Left forelimb (tissue), 1 donor: ENCODE results near the gene INF2.
"Not testable (repeated sequence)": the region's sequence is repeated elsewhere in the genome, so short reads cannot be mapped to it uniquely, and the experiment has no call there.

Experiments
- DNase-seq: peaks from one replicate; pipeline ENCODE4 v3.0.0-alpha.2; 2018; ENCODE audit warnings: low spot score

The INF2 gene

GRCh38 chr14:104734991-104735779, 45.8 kb downstream of the INF2 start:
- DNase-seq: no peak

DNA sequence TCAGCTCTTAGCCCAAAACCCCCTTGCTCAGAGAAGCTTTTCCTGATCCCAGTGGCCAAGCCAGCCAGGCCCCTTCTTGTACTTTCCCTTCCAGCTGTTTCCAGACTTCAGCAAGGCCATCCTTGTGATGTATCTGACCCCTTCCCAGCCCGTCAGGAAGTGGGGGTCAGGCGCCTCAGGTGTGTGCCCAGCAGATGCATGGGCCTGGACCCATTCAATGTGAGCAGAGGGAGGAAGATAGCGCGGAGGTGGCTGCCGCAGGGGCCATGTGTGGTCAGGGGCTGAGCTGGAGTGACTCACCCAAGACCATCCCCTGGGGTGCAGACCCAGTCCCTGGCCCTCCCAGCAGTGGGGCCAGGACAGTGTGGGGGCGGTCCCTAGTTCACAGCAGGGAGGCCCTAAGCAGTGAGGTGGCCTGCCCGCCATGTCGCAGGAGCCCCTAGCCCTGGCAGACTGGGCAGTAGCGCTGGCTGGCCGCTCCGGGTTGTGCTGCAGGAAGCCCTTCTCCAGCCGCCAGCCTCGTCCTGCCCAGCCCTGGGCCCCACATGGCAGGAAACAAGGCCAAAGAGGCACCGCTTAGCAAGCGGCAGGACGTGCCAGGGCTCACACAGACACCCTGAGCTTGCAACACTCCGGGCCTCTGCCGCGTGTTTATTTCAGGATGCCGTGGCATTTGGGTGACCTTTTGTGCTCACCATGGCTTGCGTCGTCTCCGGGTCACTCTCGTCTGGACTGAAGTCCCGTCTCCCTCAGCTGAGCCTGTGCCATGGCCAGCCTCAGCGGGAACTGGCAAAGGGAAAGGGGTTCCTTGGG, 46.6 kb downstream of the INF2 start:
- DNase-seq: no peak

DNA sequence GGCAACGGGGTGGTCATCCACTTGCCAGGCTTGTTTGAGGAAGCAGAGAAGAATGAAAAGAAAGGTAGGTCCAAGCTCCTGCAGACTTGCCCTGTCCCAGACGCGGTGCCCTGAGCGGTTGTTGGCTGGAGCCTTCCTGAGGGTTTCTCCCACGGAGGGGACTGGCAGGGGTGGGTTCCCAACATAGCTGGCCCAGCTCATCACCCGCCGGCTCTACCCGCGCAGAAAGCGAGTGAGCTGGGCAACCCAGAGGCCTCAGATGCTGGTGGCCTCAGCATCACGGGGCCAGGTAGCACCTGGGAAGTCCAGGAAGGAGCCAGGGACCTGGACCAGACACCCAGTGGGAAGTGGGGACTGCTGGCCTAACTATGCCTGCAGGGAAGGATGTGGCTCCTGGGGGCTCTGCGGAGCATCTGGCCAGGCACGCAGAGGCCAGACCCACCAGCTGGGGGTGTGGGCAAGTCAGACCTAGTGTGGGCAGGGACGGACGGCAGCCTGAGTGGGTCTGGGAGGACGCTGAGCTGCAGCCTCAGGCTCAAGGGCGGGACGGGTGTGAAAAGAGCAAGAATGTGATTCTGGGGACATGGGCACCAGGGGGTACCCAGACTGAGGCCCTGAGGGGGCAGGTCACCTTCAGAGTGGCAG, 49.1 kb downstream of the INF2 start:
- DNase-seq: no peak

- no peak for DNase-seq
Measured at GRCh38 chr14:104739026-104739425, 49.6 kb downstream of the INF2 start.

DNA sequence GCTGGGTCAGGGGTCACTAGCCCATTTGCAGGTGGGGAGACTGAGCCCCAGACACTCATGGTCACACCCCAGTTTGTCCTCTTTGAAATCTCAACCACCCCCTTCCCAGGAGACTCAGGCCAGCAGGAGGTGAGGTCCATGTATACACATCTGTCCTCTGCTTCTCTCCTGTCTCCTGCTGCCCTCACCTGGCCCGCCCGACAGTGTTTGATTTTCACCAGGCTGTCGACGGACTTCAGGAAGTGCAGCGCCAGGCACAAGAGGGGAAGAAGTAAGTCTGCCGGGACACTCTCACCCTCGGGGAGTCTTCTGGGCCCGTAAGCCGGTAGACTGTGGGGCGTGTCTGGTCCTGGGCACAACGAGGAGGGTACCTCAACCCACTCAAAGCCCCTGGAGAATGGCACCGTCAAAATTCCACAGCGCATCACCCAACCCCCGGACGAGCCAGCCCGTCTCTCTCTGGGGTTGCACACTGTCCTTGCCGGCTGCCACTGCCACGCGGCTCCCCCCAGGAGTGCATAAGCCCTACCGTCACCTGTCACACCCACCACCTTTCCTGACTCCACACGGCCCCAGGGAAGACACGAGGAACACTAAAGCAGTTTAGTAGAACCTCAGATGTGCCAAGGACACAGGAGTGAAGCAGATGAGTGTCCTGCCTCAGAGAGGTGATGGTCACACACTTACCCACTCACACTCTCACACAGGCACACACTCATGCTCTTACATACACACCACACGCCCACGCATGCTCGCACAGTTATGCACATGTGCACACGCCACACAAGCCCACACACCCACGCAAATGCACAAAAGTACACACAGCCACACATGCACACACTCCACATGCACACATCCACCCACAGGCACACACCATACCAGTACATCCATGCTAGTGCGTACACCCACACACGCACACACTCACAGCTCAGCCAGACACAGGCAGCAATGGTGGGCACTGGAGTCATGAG, 50.4 kb downstream of the INF2 start:
- DNase-seq: no peak

DNA sequence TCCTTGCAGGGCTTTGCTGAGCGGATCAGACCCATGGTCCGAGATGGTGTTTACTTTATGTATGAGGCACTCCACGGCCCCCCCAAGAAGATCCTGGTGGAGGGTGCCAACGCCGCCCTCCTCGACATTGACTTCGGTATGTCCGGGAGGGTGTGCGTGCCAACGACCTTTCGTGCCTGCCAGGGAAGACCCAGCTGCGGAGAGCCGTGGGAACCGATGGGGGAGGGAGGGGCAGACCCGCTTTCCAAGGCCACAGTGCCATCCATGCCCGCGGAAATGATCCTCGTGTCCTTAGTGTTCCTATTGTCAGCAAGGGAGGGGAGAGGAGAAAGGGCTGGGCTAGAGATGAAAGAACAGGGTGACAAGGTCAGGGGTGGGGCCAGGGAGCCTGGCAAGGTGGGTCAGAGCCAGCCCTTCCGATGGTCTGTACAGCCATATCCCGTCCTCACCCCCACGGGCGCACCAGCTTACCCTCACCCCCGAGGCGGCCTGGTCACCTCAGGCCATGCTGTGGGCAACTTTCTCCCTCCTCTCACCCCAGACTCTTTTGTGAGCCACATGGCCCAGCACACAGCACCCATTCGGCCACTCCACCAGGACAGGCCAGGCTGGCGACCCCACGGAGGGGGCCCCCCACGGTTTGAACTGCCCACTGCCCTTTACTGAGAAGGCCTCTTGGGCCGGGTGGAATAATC, 51.8 kb downstream of the INF2 start:
- no peak for DNase-seq

DNA sequence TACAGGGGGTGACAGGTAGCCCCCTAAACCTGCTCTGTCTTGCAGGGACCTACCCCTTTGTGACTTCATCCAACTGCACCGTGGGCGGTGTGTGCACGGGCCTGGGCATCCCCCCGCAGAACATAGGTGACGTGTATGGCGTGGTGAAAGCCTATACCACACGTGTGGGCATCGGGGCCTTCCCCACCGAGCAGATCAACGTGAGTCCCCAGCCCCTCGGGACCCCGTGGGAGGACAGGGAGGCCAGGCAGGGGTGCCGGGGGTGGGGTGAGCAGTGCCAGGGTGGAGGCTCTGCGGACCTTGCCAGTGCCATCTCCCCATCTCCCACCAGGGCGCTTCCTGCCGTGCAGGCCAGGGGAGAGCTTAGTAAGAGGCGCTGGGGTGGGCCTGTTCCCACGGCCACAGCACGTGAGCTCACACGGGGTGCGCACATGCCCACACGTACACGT, 52.4 kb downstream of the INF2 start:
- DNase-seq: no peak

- DNase-seq: no peak
Measured at GRCh38 chr14:104742586-104743455, 53.4 kb downstream of the INF2 start.

DNA sequence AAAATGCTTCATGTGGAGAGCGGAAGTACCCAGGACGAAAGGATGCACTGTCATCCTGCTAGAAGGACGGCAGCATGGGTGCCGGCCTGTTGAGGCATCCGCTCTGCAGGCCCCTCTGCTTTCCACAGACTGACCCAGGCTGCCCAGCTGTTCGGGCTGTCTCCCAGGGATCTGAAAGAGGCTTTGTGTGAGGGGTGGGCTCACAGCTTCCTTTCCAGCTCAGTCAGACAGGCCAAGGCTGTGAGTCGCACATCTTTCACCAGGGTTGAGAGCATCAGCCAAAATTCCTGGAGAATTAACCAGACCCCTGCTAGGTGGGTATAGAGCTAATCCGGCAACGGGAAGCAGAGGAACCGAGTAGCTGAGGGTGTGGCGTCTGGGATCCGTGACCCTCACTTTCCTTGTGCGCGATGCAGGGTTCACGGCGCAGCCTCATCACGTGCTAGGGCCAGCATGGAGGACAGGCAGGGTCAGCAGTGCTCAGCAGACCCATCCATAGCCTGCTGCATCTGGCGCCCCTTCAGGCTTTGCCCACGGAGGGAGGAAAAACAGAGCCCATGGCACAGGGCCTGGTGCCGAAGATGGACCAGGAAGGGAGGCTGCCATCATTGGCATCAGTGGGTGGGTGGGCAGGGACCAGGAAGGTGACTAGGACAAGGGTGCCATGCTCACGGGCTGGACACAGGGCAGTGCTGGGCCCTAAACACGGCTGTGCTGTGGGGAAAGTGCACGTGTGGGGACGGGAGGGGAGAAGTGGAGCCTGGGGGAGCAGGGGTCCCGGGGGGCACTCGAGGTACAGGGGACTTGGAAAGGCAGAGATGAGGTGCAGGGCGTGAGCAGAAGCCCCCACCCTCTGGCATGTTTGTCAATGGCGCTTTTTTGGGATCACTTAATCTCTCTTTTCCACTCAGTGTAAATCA, 54.3 kb downstream of the INF2 start:
- DNase-seq: no peak

- DNase-seq: no peak
Measured at GRCh38 chr14:104744484-104744883, 55.1 kb downstream of the INF2 start.

GRCh38 chr14:104745431-104745830, 56.0 kb downstream of the INF2 start:
- DNase-seq: no peak

DNA sequence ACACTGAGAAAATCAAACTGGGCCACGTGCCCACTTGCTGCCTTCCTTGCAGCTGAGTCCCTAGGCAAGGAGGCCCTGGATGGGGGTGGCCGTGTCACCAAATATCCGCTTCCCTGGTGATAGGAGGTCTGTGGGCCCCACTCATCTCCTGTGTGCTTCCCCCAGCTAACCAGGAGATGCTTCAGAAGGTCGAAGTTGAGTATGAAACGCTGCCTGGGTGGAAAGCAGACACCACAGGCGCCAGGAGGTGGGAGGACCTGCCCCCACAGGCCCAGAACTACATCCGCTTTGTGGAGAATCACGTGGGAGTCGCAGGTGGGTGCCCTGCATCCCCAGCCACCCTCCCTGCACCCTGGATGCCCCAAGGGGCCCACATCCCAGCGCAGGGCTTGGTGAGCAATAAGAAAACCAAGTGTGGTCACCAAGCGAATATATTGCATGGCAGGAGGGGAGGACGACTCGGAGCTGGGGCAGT, 56.7 kb downstream of the INF2 start:
- no peak for DNase-seq

- DNase-seq: no peak
Measured at GRCh38 chr14:104746934-104747481, 57.6 kb downstream of the INF2 start.

DNA sequence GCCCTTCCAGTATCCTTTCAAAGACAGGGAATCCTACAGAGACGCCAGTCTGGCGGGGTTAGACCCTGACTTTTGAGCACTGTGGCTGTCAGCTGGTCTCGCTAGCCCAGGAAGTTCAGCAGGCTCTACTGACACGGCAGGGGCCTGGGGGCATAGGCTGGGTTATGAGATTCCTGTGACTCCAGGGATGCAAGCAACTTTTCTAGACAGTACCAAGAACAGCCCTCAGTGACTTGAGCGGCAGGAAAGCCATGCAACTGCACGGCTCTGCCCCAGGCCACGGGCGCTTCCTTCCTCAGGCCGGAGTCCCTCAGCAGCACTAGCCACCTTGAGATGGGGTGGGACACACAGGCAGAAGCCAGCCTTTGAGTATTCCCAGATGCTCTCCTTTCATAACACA, 58.5 kb downstream of the INF2 start:
- no peak for DNase-seq

DNA sequence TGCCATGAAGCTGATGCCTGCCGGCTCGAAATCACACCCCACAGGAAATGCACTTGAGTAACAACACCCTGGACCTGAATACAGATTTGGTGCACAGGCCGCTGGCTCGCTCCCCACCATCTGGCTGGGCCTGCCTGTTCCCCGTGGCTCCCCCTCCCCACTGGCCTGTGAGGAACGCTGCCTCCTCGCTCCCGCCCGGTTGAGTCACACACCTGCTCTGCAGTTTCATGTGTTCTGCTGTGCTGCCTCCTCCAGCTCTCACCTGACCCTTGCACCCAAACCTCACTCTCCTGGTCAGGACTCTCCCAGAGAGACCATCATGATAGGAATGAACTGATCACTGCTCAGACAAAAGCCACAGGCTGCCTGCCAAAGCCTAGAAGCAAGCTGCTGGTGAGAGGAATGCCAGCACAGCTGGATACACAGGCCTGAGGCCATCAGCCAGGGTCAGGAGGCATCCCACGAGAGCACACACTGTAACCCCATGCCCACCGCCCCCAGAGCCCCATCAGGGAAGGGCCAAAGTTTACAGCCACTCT, 59.8 kb downstream of the INF2 start:
- DNase-seq: no peak

DNA sequence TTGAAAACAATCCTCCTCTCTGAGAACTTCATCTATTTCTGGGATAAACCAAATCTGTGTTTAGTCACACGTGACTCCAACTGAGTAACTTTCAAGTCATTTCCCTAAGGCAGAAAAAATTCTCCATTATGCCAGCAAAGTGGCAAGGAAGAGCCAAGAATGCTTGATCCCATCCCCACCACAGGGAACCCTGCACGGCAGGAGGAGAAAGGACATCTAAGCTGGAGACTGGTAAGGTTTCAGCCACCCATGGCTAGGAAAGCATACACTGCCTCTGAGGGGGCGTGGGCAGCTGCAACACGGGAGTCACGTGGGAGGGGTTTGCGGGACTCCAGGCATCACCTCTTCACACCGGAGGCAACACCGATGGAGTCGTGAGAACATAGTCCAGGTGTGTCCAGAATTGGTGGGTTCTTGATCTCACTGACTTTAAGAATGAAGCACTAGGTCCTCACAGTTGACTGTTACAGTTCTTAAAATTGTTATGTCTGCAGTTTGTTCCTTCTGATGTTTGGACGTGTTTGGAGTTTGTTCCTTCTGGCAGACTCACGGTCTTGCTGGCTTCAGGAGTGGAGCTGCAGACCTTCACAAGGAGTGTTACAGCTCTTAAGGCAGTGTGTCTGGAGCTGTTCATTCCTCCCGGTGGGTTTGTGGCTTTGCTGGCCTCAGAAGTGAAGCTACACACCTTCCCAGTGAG, 60.8 kb downstream of the INF2 start:
- no peak for DNase-seq

GRCh38 chr14:104750753-104751057, 61.3 kb downstream of the INF2 start:
- not testable (repeated sequence) for DNase-seq
